ENCODE data around the gene BLOC1S1. TPM values are rescaled to one million over a fixed set of nuclear protein-coding genes. Genes with fewer than 3 reads are reported as not detected.

Gene BLOC1S1
- total RNA-seq, 1 donor from 2014 or later: 97.2 TPM

DNA sequence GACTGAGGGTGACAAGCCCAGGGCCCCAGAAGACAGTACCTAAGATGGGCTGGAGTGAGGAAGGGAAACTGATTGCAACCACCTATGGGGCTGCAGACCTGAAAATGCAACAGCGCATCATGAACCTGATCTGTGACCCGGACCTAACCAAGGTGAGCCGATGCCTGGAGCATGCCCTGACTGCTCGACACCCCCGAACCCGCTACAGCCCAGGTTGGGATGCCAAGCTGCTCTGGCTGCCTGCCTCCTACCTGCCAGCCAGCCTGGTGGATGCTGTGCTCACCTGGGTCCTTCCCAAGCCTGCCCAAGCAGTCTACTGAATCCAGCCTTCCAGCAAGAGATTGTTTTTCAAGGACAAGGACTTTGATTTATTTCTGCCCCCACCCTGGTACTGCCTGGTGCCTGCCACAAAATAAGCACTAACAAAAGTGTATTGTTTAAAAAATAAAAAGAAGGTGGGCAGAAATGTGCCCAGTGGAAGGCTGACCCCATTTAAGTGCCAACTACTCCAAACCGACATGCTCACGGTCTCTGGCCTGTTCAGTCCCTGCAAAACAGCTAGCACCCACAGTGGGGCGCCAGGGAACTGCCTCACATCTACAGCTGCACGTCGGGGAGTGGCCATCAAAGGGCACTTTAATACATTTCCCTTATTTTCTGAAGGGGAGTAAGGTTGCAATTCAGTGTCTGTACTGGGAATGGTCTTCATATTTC is 8.5 kb downstream of the BLOC1S1 start:
- ATAC-seq (peak; percentile 10), DNase-seq (ENCODE audit: low spot score) (no peak)

DNA sequence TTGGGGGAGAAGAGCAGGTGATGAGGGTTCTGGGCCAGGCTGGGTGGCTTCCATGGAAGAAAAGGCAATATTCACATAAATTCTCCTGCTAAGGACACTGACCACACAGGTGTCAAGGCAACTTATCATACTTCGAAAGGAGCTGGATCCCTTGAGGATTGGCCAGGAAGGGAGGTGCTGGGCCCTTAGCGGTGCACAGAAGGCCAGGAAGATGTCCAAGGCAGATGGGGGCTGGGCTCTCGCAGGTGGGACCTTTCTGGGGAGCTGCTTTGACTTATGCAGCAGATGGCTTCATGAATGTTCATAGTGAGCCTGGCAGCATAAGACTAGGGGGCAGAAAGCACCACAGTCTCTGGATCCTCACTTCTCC is 9.1 kb downstream of the BLOC1S1 start:
- no peak for DNase-seq (ENCODE audit: low spot score)
- no peak for ATAC-seq

DNA sequence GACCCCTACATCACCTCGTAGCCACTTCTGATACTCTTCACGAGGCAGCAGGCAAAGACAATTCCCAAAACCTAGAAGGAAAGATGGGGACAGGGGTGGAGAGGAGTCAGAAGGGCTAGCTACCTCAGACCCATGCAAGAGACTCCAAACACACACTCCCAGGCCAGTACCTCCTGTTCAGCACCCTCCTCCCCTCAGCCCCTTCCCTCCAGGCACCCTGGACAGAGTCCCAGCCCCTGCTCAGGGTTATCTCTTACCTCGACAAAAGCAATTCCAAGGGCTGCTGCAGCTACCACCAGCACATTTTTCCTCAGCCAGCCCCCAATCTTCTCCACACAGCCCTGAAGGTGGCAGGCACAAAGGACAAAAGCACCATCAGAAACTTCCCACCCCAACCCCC is 9.7 kb downstream of the BLOC1S1 start:
- ATAC-seq (no peak), DNase-seq (ENCODE audit: low spot score) (no peak)

DNA sequence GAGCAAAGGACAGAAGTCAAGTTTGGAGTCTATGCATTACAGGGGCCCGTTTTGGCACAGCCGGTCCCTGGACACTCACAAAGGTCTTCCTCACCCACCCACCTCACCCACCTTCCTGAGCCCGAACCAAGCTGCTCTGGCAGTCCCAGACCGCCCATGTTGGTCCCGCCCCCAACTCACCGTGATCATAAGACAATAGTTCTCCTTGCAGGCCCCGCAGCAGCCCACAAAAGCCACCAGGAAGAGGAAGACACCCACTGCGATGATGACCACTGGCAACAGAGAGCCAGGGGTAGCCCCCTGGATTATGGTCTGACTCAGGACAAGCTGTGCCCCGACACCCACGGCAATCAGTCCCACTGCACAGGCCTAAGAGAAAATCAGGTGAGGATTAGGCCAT is 11.1 kb downstream of the BLOC1S1 start:
- ATAC-seq (no peak), DNase-seq (ENCODE audit: low spot score) (no peak)

DNA sequence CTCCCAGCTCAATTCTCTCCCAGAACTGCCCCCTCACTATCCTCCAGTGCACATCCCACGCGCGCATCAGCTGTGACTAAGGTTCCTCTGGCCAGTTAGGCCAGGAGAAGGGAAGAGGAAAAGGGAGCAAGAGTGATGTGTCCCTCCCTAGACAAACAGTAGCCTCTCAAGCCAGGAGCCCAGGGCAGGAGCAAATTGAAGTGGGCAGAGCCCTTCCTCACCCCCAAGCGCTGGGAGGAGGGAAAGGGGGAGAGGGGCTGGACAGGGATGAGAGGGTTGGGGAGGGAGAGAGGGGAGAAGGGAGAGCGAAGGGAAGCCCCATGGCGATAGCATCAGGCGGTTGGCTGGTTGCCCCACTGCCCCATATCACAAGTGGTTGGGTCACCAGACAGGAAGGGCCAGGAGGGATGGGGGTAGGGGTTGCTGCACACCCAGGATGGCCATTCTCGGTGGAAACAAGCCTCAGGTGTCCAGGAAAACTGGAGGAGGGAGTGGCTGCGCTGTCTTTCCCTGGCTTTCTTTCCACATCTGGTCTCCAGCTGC is 11.9 kb downstream of the BLOC1S1 start:
- peak; percentile 62 for DNase-seq (ENCODE audit: low spot score)
- ATAC-seq: no peak

DNA sequence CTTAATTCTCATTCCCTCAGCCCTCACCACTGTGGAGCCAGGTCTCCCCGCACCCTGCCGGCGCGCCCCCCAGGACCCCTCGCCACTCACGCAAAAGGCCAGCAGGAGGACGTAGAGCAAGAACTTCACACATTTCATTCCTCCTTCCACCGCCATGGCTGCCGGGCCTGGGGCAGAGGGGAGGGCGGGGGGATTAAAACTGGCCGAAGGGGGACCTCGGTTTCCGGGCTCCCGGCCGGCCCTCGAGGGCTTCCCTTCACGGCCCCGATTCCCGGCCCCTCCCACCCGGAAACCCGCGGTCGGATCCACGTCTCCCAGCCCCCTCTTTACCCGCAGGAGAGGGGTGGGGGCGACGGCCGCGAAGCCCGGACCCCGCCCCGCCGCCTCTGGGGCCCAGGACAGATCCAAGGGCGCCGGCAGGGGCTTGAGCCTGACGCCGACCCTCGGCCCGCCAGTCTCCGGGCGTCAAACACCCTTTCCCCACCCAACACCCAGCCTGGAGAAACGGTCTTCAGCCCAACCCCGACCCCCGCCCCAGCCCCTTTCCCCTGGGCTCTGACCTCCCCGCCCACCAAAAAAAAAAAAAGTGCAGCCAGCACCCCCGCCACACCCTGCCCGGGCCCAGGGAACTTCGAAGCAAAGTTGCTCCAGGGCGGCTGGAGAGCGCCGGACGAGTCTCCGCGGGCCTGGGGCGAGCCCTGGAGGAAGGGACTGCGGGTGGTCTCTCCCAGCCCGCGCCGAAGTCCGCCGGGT is 12.5 kb downstream of the BLOC1S1 start:
- peak; percentile 41 for ATAC-seq
- DNase-seq (ENCODE audit: low spot score): peak; percentile 71

DNA sequence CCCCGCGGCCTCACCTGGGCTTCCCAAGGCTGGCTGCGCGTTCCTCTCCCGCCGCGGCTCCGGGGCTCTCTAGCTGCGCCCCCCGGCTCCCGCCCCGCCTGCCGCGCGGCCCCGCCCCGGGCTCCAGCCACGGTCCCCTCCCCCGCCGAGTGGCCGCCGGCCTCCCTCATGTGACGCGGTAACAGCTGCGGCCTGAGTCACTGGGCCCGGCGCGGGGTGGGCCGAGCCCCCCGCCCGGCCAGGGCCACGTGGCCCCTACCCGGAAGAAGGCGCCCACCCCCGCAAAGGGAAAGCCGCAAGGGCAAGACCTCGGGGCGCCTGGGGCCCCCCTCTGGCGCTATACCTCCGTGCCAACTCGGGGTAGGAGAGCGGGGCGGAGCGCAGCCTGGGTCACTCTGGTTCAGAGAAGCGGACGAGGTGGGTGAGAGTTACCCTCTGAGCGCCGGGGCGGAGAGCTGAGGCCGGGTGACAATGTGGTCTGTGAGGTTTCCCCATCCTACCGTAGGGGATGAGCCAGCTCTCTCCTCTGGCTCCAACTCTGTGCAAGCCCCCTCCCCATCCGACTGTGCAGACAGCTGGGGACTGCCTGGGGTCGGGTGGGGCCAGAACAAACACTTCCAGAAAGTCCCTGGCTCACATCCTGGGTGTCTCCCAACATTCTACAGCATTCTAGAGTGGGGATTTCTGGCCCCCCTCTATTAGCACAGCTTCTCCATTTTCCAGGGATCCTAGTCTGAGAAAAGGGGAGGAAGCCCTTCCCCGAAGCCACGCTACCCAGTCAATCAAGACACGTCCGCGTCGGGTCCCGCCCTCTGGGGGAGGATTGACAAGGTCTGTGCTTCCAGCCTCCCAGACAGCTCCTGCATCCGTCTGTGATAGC is 13.3 kb downstream of the BLOC1S1 start, which contains the start of gene CD63:
TSS of gene CD63 (minus strand) at position 71 of the 880 bp plus-strand sequence. CDS start 668 bp downstream, outside the sequence.
- peak; percentile 87 for DNase-seq (ENCODE audit: low spot score)
- ATAC-seq: peak; percentile 86

DNA sequence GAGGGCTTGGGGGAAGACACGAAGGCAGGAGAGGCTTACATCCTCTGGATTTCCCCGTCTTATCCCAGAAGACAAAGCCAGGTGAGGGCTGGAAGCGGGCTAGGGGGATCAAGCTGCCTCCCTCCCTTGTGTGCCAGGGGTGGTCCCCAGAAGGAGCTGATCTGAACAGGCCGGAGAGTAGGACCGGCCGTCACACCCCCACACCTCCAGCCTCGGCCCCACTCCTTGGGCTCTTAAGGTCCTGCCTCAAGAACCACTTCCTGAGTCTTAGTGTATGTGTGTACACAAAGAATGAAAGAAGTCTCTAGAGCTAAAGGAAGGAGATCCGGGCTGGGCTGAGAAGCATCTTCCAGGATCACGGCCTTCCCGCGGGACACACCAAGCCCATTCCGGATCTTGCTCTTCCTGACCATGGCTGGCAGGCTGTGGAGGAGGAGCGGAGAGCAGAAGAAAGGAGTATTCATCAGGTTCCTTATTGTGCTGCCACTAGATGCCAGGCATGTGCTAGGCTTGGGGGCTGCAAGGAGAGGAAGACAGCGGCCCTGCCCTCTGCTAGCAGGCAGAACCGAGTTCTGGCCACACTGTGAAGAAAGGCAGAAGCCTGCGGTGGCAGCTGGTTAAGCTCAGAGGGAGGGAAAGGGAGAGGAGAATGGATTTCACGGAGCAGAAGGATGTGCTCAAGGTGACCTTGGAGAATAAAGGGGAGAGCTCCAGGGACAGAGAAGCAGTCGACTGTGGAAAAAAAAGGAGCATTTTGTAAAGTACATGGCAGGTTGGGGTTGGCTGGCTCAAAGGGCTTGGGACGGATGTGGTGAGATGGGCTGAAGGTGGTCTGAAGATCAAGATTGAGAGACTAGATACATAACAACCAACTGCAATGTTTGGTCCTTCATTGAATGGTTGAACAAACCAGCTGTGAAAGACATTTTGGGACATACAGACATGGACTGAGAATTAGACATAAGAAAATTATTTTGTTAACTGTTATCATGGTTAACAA is 14.3 kb downstream of the BLOC1S1 start:
- DNase-seq (ENCODE audit: low spot score) (no peak), ATAC-seq (no peak)

DNA sequence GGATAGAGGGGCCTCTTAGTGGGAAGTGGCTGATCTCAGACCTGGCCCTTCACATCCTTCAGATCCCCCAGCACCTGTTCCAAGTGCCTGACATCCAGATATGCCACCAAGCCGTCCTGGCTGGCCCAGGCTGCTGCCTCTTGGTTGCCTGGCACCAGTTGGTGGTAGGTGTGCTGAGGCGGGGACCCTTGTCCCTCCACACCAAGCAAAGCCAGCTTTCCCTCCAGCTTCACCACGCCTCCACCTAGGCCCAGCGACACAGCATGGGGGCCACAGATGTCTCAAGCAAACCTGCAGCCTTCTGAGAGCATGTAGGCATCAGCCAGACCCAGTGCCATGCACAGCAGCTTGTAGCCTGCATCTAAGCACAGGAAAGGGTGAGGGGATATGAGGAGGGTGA is 16.4 kb downstream of the BLOC1S1 start:
- ATAC-seq (no peak), DNase-seq (ENCODE audit: low spot score) (peak; percentile 39)

DNA sequence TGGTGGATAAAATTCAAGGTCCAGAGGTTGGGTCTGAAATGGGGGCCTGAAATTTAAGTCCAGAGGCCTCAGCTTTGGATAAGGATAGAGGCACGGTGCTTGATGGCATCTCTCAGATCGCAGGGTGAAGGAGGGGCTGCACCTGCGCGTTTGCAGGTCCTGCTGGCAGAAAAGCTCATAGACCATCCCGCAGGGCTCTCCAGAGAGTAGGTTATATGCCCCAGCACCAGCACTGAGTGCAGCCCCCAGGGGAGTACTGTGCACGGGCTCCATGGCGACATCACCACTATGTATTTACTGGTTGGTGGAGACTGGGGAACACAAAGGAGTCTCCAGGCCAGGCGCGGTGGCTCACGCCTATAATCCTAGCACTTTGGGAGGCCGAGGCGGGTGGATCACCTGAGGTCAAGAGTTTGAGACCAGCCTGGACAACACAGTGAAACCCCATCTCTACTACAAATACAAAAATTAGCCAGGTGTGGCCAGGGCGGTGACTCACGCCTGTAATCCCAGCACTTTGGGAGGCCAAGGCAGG is 17.2 kb downstream of the BLOC1S1 start:
- DNase-seq (ENCODE audit: low spot score): no peak

DNA sequence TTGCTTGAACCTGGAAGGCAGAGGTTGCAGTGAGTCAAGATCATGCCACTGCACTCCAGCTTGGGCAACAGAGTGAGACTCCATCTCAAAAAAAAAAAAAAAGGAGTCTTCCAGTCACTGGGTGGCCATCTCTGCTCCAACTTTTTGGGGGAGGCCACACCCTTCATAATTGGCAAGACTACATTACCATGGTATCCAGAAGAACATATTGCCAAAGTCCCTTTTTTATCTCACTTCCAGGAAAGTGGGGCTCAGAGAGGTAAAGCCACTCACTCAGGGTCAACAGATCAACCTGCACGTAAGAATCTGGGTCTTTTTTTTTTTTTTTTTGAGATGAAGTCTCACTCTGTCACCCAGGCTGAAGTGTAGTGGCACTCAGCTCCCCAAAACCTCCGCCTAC is 18.0 kb downstream of the BLOC1S1 start:
- DNase-seq (ENCODE audit: low spot score) (no peak), ATAC-seq (no peak)

More for the DNA sequence above, 17.2 kb downstream of the BLOC1S1 start:
- no peak for ATAC-seq

DNA sequence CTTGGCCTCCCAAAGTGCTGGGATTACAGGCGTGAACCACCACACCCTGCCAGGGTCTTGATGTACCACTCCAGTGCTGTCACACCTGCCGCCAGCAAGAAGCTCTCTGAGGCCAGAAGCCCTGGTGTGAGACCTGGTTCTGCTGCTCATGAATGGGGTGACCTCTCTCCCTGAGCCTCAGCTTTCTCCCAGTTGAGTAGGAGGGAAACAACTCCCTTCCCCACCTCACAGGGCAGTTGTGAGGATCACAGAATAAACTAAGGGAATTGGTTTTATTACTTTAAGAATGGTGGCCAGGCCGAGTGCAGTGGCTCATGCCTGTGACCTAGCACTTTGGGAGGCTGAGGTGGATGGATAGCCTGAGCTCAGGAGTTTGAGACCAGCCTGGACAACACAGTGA is 18.7 kb downstream of the BLOC1S1 start:
- no peak for ATAC-seq
- DNase-seq (ENCODE audit: low spot score): no peak

DNA sequence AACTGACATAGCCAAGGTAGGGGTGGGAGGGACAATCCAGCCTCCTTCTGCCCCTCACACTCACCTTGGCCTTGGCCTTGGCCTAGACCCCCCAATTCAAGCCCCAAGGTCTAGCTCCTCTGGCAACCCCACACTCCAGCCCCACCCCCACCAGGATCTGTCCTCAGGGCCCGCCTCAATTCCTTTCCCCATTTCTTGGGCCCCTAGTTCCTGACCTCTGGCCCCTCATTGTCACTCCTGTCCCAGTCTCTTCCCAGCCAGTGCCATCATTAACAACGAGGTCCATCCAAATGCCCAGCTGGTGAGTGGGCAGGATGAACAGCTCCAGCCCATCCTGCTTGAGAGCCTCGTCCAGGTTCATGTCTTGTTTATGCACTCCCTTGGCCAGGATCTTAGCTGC is 20.2 kb downstream of the BLOC1S1 start:
- DNase-seq (ENCODE audit: low spot score): no peak
- ATAC-seq: no peak

DNA sequence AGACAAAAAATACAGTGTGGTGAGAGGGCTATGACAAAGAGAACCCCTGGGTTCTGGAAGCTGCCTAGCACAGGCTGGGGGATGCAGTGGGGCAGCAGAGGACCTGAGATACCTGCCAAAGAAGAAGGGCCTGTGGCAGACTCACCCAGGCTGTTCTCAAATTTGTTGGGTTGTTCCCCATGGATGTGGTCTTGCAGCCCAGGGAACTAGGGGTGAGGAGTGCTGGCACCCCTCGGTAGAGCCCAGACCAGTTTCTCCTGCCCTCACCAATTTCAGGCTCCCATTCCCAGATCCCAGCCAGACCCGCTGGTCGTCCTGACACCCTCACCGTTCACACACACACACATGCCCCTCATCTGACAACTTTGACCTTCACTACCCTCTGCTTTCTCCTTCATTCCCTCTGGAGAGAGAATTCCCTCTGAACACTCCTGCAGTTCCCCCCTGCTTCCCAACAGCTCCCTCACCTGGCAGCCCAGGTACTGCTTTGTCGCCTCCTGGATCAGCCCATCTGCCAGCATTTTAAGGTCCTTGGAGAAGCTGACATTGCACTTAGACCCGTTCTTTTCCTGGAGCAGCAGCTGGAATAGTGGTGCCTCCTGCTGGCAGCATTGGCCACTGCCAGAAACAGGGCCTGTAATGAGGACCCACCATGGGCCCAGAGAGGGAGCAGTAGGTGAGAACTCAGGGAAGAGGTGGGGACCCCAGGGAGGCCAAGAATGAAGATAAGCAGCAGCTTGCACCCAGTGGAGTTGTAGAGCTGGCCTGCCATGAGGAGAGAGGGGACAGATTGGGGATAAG is 21.1 kb downstream of the BLOC1S1 start:
- ATAC-seq (peak; percentile 86), DNase-seq (ENCODE audit: low spot score) (peak; percentile 77)

DNA sequence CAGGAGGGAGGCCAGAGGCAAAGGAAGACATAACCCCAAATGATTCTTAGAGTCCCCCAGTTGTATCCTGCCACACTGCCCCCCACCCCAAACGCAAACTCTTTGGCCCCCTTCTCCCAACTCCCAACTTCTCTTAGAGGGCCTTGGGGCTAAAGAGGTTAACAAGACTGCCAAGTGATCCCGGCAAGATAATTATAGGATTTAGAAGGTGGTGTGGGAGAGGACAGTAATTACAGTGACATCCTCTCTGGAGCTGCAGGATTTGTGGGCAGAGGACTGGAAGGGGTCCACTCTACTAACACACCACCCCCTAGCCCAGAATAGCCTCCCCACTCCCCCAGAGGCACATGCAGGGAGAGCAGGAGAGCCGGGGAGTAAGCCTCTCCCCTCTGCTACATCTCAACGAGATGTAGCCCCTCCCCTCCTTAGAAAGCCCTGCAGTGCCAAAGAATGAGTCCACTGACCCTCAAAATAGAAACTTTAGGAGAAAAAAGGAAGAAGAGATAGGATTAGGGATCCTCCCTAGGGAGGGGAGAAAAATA is 21.8 kb downstream of the BLOC1S1 start:
- ATAC-seq: no peak
- DNase-seq (ENCODE audit: low spot score): no peak

DNA sequence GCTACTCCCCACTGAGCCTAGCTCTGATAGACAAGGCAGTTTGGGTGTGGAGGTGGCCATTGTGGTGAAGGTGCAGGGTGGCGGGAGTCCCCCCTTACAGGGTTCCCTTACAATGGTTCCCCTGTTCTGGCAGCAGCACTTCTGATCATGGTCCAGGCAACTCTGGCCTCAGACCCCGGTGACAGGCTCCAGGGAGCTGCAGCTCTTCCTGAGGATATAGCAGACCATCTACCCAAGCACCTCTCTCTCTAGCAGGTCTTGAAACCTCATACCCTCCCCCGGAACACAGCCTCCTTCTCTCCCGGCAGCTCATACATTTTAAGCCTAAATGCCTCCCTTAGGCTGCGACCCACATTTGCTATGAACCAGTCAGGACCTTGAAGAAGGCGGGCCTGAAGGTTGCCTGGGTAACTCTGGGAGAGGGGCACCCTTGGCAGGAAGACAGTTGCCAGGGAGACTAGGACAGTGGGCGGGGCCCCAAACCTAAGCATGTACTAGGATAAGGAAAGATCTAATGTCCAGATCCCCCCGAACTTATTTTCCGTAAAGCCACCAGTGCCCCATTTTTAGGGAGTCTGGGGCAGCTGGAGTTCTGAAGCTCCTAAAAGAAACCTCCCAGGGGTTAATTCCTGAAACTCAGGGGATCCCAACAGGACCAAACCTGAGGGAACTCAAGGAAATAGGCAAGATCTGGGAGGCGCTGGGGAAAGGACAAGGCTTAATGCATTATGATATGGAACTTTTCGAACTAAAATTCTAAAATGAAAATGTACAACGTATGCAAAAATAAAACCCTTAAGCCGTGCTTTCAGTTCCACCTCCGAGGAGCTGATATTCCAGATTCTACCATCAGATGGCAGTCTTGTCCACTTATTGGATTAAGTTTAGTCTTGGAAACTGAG is 22.5 kb downstream of the BLOC1S1 start:
- DNase-seq (ENCODE audit: low spot score): peak; percentile 64
- peak; percentile 78 for ATAC-seq

DNA sequence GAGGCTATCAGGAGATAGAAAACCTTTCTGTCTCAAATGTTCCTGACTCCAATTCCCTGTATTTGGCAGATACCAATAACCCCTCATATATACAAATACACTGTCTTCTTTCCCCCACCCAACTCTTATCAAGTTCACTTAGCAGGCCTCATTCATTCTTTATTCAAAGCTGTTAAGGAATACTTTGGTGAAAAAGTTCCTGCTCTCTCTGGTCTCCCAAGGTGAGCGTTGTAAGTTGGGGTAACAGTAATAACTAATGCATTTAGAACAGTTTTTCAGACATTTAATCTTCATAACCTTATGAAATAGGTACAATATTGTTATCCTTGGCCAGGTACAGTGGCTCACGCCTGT is 23.2 kb downstream of the BLOC1S1 start:
- no peak for ATAC-seq
- no peak for DNase-seq (ENCODE audit: low spot score)

All from left lobe of liver (tissue), 2 donors.